SU-DHL-6 (cell line): ENCODE measurements around the gene VASP.

ENCODE experiments used
- H2AFZ ChIP-seq: fragments of 200-600 bp; sonication (generic); 2 replicates; pipeline ENCODE4 v1.6.1; 2014; ENCODE audit warnings: low read depth, mild to moderate bottlenecking, moderate library complexity, mixed read lengths, antibody characterized with exemption, low read length; ENCODE audit not compliant: severe bottlenecking
- H3F3A ChIP-seq: fragments of 200-600 bp; shearing (Covaris generic); 2 replicates; pipeline ENCODE4 v1.6.0; 2016; ENCODE audit warnings: antibody characterized with exemption, mild to moderate bottlenecking; ENCODE audit not compliant: insufficient read depth
- H3K27ac ChIP-seq: fragments of 200-600 bp; sonication (generic); 2 replicates; pipeline ENCODE4 v1.5.1; 2016; ENCODE audit warnings: low read depth, mild to moderate bottlenecking, low read length, moderate library complexity, mixed read lengths
- H3K27me3 ChIP-seq: fragments of 200-600 bp; sonication (generic), shearing (Covaris generic); 2 replicates; pipeline ENCODE4 v1.6.0; 2014; ENCODE audit warnings: mild to moderate bottlenecking, low read length
- H3K36me3 ChIP-seq: fragments of 200-600 bp; sonication (generic); 2 replicates; pipeline ENCODE4 v1.6.1; 2014; ENCODE audit warnings: mild to moderate bottlenecking, low read length, mixed read lengths
- H3K4me2 ChIP-seq: fragments of 300-600, 200-600 bp; shearing (Covaris generic), sonication (generic); 2 replicates; pipeline ENCODE4 v1.6.0; 2014; ENCODE audit warnings: low read length, low read depth, mild to moderate bottlenecking; ENCODE audit not compliant: poor library complexity, severe bottlenecking
- H3K4me3 ChIP-seq: fragments of 200-600 bp; sonication (generic); 2 replicates; pipeline ENCODE4 v1.5.1; 2014; ENCODE audit warnings: antibody characterized with exemption, low read length, mild to moderate bottlenecking, mixed read lengths; ENCODE audit not compliant: insufficient read depth, poor library complexity, severe bottlenecking
- H3K79me2 ChIP-seq: fragments of 200-600 bp; sonication (generic); 2 replicates; pipeline ENCODE4 v1.6.1; 2014; ENCODE audit warnings: mild to moderate bottlenecking, low read length, moderate library complexity; ENCODE audit not compliant: insufficient read depth
- H3K9ac ChIP-seq: fragments of 200-600 bp; sonication (generic); 2 replicates; pipeline ENCODE4 v1.7.0; 2014; ENCODE audit warnings: mild to moderate bottlenecking, low read length
- H3K9me2 ChIP-seq: fragments of 200-600 bp; sonication (generic); replicated peaks from 2 replicates; pipeline ENCODE4 v1.6.1; 2014; ENCODE audit warnings: low read length; ENCODE audit not compliant: insufficient read depth
- H3K9me3 ChIP-seq: fragments of 200-600 bp; sonication (generic); 2 replicates; pipeline ENCODE4 v1.6.1; 2014; ENCODE audit warnings: low read length, mixed read lengths; ENCODE audit not compliant: insufficient read depth
- H4K20me1 ChIP-seq: fragments of 200-600 bp; sonication (generic); 2 replicates; pipeline ENCODE4 v1.6.1; 2014; ENCODE audit warnings: low read depth, mild to moderate bottlenecking, antibody characterized with exemption, low read length, moderate library complexity, mixed read lengths
- EZH2phosphoT487 ChIP-seq: fragments of 200-600 bp; sonication (generic), shearing (Covaris generic); conservative IDR thresholded peaks from 2 replicates; pipeline ENCODE4 v1.6.1; 2018; ENCODE audit warnings: mild to moderate bottlenecking, antibody characterized with exemption, low read length, moderate library complexity, mixed read lengths
- TF ChIP-seq, protein P1 (sequence below): fragments of 200-600 bp; sonication (generic); IDR thresholded peaks from one replicate; pipeline ENCODE4 v1.5.1; 2017; ENCODE audit warnings: antibody characterized with exemption, mild to moderate bottlenecking, low read length, moderate library complexity; ENCODE audit not compliant: insufficient read depth, poor library complexity, severe bottlenecking

Gene VASP

DNA sequence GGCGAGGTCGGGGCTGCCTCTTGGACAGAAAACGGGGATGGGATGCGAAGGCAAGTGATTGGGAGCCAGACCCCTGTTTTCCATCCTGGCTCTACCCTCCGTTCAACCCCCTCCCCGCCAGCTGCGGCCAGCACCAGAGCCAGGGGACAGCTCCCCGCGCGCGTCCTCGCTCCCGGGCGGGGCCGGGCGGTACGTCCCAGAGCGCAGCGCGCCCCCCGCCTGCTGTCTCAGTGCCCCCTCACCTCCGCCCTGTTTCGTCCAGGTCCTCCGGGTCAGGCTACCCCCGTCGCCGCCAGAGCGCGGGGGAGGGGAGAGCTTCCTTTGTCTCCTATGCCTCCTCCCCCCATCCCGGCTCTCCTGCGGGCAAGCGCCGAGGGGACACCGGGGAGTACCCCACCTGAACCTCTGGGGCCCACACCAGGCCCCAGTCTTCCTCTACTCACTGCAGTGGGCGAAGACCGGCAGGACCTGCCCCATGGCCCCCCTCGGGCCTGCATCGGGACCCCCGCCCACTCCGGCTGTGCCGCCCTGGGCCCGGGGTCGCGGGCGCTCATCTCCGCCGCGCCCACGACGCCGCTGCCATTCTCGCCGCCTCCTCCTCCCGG lies 10.8 kb upstream of the VASP start:
- Histone ChIP-seq H3K27me3 (no peaks in the 10 kb centered on the region), H3K4me3 (peak overlapping the region; percentile 43), H3K9ac (peak overlapping the region; percentile 37; the same call in 1 of the 2 replicates), H3K4me2 (peak overlapping the region; percentile 85), H4K20me1 (no peaks in the 10 kb centered on the region), H3K36me3 (no peaks in the 10 kb centered on the region), H3F3A (peaks cover 4% of the 10 kb centered on the region; the same call in 1 of the 2 replicates), H3K79me2 (no peaks in the 10 kb centered on the region), H3K9me3 (no peaks in the 10 kb centered on the region), H3K27ac (no peak overlapping the region), H2AFZ (no peak overlapping the region), H3K9me2 (no peaks in the 10 kb centered on the region)
- TF ChIP-seq, protein P1, sequence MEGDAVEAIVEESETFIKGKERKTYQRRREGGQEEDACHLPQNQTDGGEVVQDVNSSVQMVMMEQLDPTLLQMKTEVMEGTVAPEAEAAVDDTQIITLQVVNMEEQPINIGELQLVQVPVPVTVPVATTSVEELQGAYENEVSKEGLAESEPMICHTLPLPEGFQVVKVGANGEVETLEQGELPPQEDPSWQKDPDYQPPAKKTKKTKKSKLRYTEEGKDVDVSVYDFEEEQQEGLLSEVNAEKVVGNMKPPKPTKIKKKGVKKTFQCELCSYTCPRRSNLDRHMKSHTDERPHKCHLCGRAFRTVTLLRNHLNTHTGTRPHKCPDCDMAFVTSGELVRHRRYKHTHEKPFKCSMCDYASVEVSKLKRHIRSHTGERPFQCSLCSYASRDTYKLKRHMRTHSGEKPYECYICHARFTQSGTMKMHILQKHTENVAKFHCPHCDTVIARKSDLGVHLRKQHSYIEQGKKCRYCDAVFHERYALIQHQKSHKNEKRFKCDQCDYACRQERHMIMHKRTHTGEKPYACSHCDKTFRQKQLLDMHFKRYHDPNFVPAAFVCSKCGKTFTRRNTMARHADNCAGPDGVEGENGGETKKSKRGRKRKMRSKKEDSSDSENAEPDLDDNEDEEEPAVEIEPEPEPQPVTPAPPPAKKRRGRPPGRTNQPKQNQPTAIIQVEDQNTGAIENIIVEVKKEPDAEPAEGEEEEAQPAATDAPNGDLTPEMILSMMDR: no peak
- no peak for TF ChIP-seq EZH2phosphoT487

- TF ChIP-seq, protein P1: no peak
- no peak for TF ChIP-seq EZH2phosphoT487
- Histone ChIP-seq H3K9me2 (no peaks in the 10 kb centered on the region), H2AFZ (no peak overlapping the region), H3K4me3 (no peak overlapping the region), H3K4me2 (peak overlapping the region; percentile 18), H3K9me3 (no peaks in the 10 kb centered on the region), H4K20me1 (no peaks in the 10 kb centered on the region), H3K79me2 (no peaks in the 10 kb centered on the region), H3F3A (peaks cover 4% of the 10 kb centered on the region; the same call in 1 of the 2 replicates), H3K27ac (no peak overlapping the region), H3K27me3 (no peaks in the 10 kb centered on the region), H3K36me3 (no peaks in the 10 kb centered on the region), H3K9ac (no peak overlapping the region)
Observed at GRCh38 chr19:45497791-45498190, 9.5 kb upstream of the VASP start.

DNA sequence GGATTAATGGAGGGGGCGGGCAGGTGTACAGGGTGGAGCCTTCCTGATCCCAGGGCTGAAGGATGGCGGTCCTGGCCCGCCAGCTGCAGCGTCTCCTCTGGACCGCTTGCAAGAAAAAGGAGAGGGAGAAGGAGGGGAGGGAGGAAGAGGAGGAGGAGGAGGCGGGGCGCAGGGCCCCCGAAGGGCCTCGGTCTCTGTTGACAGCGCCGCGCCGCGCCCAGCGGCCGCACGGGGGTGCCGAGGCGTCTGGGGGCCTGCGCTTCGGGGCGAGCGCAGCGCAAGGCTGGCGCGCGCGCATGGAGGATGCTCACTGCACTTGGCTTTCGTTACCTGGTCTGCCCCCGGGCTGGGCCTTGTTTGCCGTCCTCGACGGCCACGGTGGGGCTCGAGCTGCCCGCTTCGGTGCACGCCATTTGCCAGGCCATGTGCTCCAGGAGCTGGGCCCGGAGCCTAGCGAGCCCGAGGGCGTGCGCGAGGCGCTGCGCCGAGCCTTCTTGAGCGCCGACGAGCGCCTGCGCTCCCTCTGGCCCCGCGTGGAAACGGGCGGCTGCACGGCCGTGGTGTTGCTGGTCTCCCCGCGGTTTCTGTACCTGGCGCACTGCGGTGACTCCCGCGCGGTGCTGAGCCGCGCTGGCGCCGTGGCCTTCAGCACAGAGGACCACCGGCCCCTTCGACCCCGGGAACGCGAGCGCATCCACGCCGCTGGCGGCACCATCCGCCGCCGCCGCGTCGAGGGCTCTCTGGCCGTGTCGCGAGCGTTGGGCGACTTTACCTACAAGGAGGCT lies 8.7 kb upstream of the VASP start, which contains the start of gene PPM1N:
TSS of gene PPM1N (plus strand) at position 33 of the 785 bp plus-strand sequence. CDS start at position 63, 30 bp downstream.
- peaks cover 4% of the 10 kb centered on the region; the same call in 1 of the 2 replicates for H3F3A ChIP-seq
- peak within 1 kb of the TSS; percentile 83 for H2AFZ ChIP-seq
- no peaks in the 10 kb centered on the region for H3K27me3 ChIP-seq
- peak within 1 kb of the TSS; percentile 85 for H3K4me2 ChIP-seq
- H3K9me2 ChIP-seq: no peaks in the 10 kb centered on the region
- no peak for TF ChIP-seq EZH2phosphoT487
- TF ChIP-seq, protein P1: no peak
- H3K27ac ChIP-seq: no peak within 1 kb of the TSS
- H3K4me3 ChIP-seq: peak within 1 kb of the TSS; percentile 57
- no peaks in the 10 kb centered on the region for H3K36me3 ChIP-seq
- H4K20me1 ChIP-seq: no peaks in the 10 kb centered on the region
- no peaks in the 10 kb centered on the region for H3K79me2 ChIP-seq
- no peaks in the 10 kb centered on the region for H3K9me3 ChIP-seq
- H3K9ac ChIP-seq: peak within 1 kb of the TSS; percentile 54; the same call in 1 of the 2 replicates
